HepG2 (cell line): ENCODE measurements around the gene LSMEM2. TPM values are rescaled to one million over a fixed set of nuclear protein-coding genes. Genes with fewer than 3 reads are reported as not detected.

ENCODE experiments used
- ATF4 ChIP-seq, 2 experiments: fragments of 450-650 bp in 1 of 2; sonication (generic) in 1 of 2; formaldehyde crosslinking; IDR thresholded peaks; 2 replicates each; pipeline versions ENCODE4 v1.5.0 to v1.8.0; 2020 to 2022; ENCODE audit warnings: mild to moderate bottlenecking in 1 of 2, missing genetic modification reagents in 1 of 2
- CBX5 ChIP-seq: sonication (generic); formaldehyde crosslinking; IDR thresholded peaks from 2 replicates; pipeline ENCODE4 v1.4.0; 2020; ENCODE audit warnings: missing genetic modification reagents, borderline replicate concordance
- CEBPZ ChIP-seq: IDR thresholded peaks from 2 replicates; pipeline ENCODE4 v1.6.1; 2012; ENCODE audit warnings: low read length, improper control_type of control experiment
- CREM ChIP-seq, 2 experiments: sonication (generic) in 1 of 2; formaldehyde crosslinking in 1 of 2; IDR thresholded peaks; 2 replicates each; pipeline versions ENCODE4 v1.4.0 to v1.6.1; 2016 to 2020; ENCODE audit warnings: antibody characterized with exemption in 1 of 2, mild to moderate bottlenecking in 1 of 2, missing genetic modification reagents in 1 of 2
- MED1 ChIP-seq: sonication (generic); formaldehyde crosslinking; IDR thresholded peaks from 2 replicates; pipeline ENCODE4 v1.4.0; 2020; ENCODE audit warnings: missing genetic modification reagents
- MEIS2 ChIP-seq: sonication (generic); formaldehyde crosslinking; IDR thresholded peaks from 2 replicates; pipeline ENCODE4 v1.9.0; 2021; ENCODE audit warnings: mild to moderate bottlenecking, missing genetic modification reagents
- MYNN ChIP-seq: sonication (generic); formaldehyde crosslinking; IDR thresholded peaks from 2 replicates; pipeline ENCODE4 v1.4.0; 2020; ENCODE audit warnings: mild to moderate bottlenecking, low read depth, missing genetic modification reagents
- RXRB ChIP-seq: IDR thresholded peaks from 2 replicates; pipeline ENCODE4 v1.6.1; 2016; ENCODE audit warnings: borderline replicate concordance, missing genetic modification reagents, missing compliant biosample characterization
- SMAD3 ChIP-seq: sonication (generic); formaldehyde crosslinking; IDR thresholded peaks from 2 replicates; pipeline ENCODE4 v1.4.0; 2020; ENCODE audit warnings: missing genetic modification reagents
- ZBTB4 ChIP-seq: sonication (generic); formaldehyde crosslinking; IDR thresholded peaks from 2 replicates; pipeline ENCODE4 v1.4.0; 2020; ENCODE audit warnings: missing genetic modification reagents, mild to moderate bottlenecking, borderline replicate concordance
- ZNF276 ChIP-seq: sonication (generic); formaldehyde crosslinking; IDR thresholded peaks from 2 replicates; pipeline ENCODE4 v1.4.0; 2020; ENCODE audit warnings: mild to moderate bottlenecking, low read depth, missing genetic modification reagents
- ZNF382 ChIP-seq: sonication (generic); formaldehyde crosslinking; IDR thresholded peaks from 2 replicates; pipeline ENCODE4 v1.5.0; 2020; ENCODE audit warnings: missing genetic modification reagents, mild to moderate bottlenecking, borderline replicate concordance
- ZNF609 ChIP-seq: sonication (generic); formaldehyde crosslinking; IDR thresholded peaks from 2 replicates; pipeline ENCODE4 v1.4.0; 2020; ENCODE audit warnings: mild to moderate bottlenecking, missing genetic modification reagents, borderline replicate concordance
- polyA plus RNA-seq, 8 experiments: library from polyadenylated mRNA; depleted of rRNA in 3 of 8; stranded (reverse) in 7 of 8; unstranded in 1 of 8; fragments of >200 nt; fragmentation: Illumina TruSeq in 4 of 8; extraction: Trizol in 4 of 8; gene quantifications; 2 replicates each; pipeline versions ENCODE4 v1.2.1 to v1.2.3, GENCODE V29; 2011 to 2016; ENCODE audit warnings: low read depth in 4 of 8, missing spikeins in 1 of 8, mixed read lengths in 1 of 8; ENCODE audit not compliant: insufficient read depth in 1 of 8
- total RNA-seq, 5 experiments: library from RNA; depleted of rRNA; stranded (reverse); fragments of >200 nt; fragmentation: Illumina TruSeq; extraction: Trizol; gene quantifications; 2 replicates each; pipeline ENCODE4 v1.2.3, GENCODE V29; 2016; ENCODE audit warnings: low read depth in 1 of 5

The LSMEM2 gene
- total and polyA plus RNA-seq, 2 of the 13 experiments (the other 11 are each of a cell fraction or from before 2014, with no cell fraction given), result 0.07 to 0.41 TPM

GRCh38 chr3:50264383-50264963 is 14.4 kb upstream of the LSMEM2 start (continued):
- TF ChIP-seq CEBPZ (no peak), SMAD3 (CRISPR knock-in tag) (peak; percentile 66; the same call in 1 of the 2 replicates), ATF4 (CRISPR knock-in tag; IDR thresholded peaks at IDR 0.05) (no peak), ZNF382 (CRISPR knock-in tag) (no peak), MYNN (CRISPR knock-in tag) (no peak), ZNF609 (CRISPR knock-in tag) (peak; percentile 28; the same call in 1 of the 2 replicates), ZBTB4 (CRISPR knock-in tag) (0 out of 2 replicates have a peak, but pooled peaks have one; percentile 34), CBX5 (CRISPR knock-in tag) (no peak), CREM (IDR thresholded peaks at IDR 0.05) (peak; percentile 56; the same call in 1 of the 2 replicates), CREM (CRISPR knock-in tag; IDR thresholded peaks at IDR 0.05) (no peak), MED1 (CRISPR knock-in tag) (peak; percentile 58), RXRB (CRISPR knock-in tag) (peak; percentile 60; the same call in 1 of the 2 replicates), ZNF276 (no peak), MEIS2 (CRISPR knock-in tag) (0 out of 2 replicates have a peak, but pooled peaks have one; percentile 25)
